ENCODE measurements around the gene KCTD17. TPM values are rescaled to one million over a fixed set of nuclear protein-coding genes. Genes with fewer than 3 reads are reported as not detected.

The KCTD17 gene
- total and polyA plus RNA-seq, 2 of the 4 experiments (the other 2 are of a cell fraction) = 28.3 to 37.3 TPM

GRCh38 chr22:37054600-37055365, 3.2 kb downstream of the KCTD17 start:
- Histone ChIP-seq H3K9me1 (ENCODE audit: insufficient read depth, low read length) (peaks cover 8% of the 10 kb centered on the region; the same call in 1 of the 2 replicates), H2AK5ac (ENCODE audit: low read depth, low read length) (no peak overlapping the region), H2BK5ac (ENCODE audit: low read depth, low read length, poor library complexity, severe bottlenecking) (no peak overlapping the region), H3K23ac (ENCODE audit: low read depth, low read length) (no peak overlapping the region), H4K8ac (ENCODE audit: low read depth in 2 of 2, low read length in 2 of 2) (no peak overlapping the region), H3K4me1 (ENCODE audit: control insufficient read depth, insufficient read depth, low read length) (peaks cover 4% of the 10 kb centered on the region; the same call in 1 of the 2 replicates), H3K27ac (ENCODE audit: insufficient read depth, low read length) (no peak overlapping the region), H3K4me2 (ENCODE audit: low read depth, low read length) (no peak overlapping the region), H3K14ac (replicated peaks; ENCODE audit: low read depth, low read length) (no peak overlapping the region), H3K4ac (ENCODE audit: low read depth, low read length) (no peak overlapping the region), H3K9me3 (ENCODE audit: control insufficient read depth, insufficient read depth, low read length) (no peaks in the 10 kb centered on the region), H2AFZ (replicated peaks; ENCODE audit: low read length, poor library complexity) (no peak overlapping the region), H3K56ac (ENCODE audit: extremely low read depth, insufficient read depth, low read length) (no peak overlapping the region), H4K20me1 (ENCODE audit: insufficient read depth, low read length) (no peaks in the 10 kb centered on the region), H4K5ac (ENCODE audit: low read depth, low read length) (no peak overlapping the region), H2BK120ac (ENCODE audit: low read depth, low read length) (no peak overlapping the region), H2BK20ac (ENCODE audit: low read depth, low read length) (no peak overlapping the region), H2AK9ac (replicated peaks; ENCODE audit: low read depth, low read length, poor library complexity) (no peak overlapping the region), H3K27me3 (ENCODE audit: control insufficient read depth, insufficient read depth, low read length) (no peaks in the 10 kb centered on the region), H3K9ac (ENCODE audit: low read depth, low read length) (no peak overlapping the region), H4K91ac (ENCODE audit: insufficient read depth, low read depth, low read length) (no peak overlapping the region), H3K4me3 (ENCODE audit: insufficient read depth, low read depth, low read length) (no peak overlapping the region), H3K36me3 (ENCODE audit: control insufficient read depth, insufficient read depth, low read length) (peaks cover 38% of the 10 kb centered on the region), H3K18ac (ENCODE audit: low read depth, low read length) (no peak overlapping the region), H3K79me1 (ENCODE audit: low read depth in 1 of 2, low read length in 2 of 2) (peaks cover 7 to 17% of the 10 kb centered on the region in 2 experiments; a peak in 3 of 4 replicates), H2BK15ac (ENCODE audit: low read depth, low read length) (no peak overlapping the region)
- ChIA-PET POLR2A (ENCODE audit: unreplicated experiment) (no interaction called here), CTCF (no interaction called here)
- BruUV-seq (replicated peaks) = no TSS peak
- ATAC-seq (ENCODE audit: low read depth) (no peak), DNase-seq (no peak)
- dilution Hi-C loops (cut with HindIII; ENCODE audit: low sequenced_read_pairs, unreplicated experiment) (no loop called here), intact Hi-C loops (cut with micrococcal nuclease) (loop anchor here (5.0 kb wide), 1 partner anchor 143 kb away; no protein-coding TSS in a partner anchor), in situ Hi-C loops (cut with MboI; ENCODE audit: low sequenced_read_pairs) (no loop called here)
- WGBS, 2 experiments (ENCODE audit: extremely low coverage in 2 of 2, insufficient read length in 1 of 2) = 89% methylated on average over 6 of the region's 20 CpGs; no CpG with 5 or more reads in 1 of the 2 experiments
- no peak for TF ChIP-seq MXI1 (IDR thresholded peaks at IDR 0.05; ENCODE audit: borderline replicate concordance, low read depth, low read length)
- no peak for TF ChIP-seq RFX5 (IDR thresholded peaks at IDR 0.05; ENCODE audit: low read depth, low read length)

Measured in IMR-90 (cell line).